Measurements from ENCODE around the gene UFM1. TPM values are rescaled to one million over a fixed set of nuclear protein-coding genes. Genes with fewer than 3 reads are reported as not detected.

Gene UFM1
- total and polyA plus RNA-seq, 9 of the 15 experiments (the other 6 are each of a cell fraction or from before 2014, with no cell fraction given) = 26.3 to 58.5 (median 36.1) TPM

GRCh38 chr13:38349390-38350113 is at the start of gene UFM1 (continued):
- peak; percentile 68 for TF ChIP-seq VEZF1 (CRISPR knock-in tag; IDR thresholded peaks at IDR 0.05)
- no peak for TF ChIP-seq GTF2A2 (tag; IDR thresholded peaks at IDR 0.05)
- TF ChIP-seq BRCA1 (IDR thresholded peaks at IDR 0.05) = no peak
- no peak for TF ChIP-seq BRCA1 (CRISPR knock-in tag; IDR thresholded peaks at IDR 0.05)
- peak; percentile 68 for TF ChIP-seq RBBP5 (IDR thresholded peaks at IDR 0.05; ENCODE audit: borderline replicate concordance, insufficient read depth, low read length, poor library complexity, severe bottlenecking)
- no peak for TF ChIP-seq PCBP2 (IDR thresholded peaks at IDR 0.05; ENCODE audit: low read depth, low read length, poor library complexity, severe bottlenecking)
- TF ChIP-seq, protein P1, sequence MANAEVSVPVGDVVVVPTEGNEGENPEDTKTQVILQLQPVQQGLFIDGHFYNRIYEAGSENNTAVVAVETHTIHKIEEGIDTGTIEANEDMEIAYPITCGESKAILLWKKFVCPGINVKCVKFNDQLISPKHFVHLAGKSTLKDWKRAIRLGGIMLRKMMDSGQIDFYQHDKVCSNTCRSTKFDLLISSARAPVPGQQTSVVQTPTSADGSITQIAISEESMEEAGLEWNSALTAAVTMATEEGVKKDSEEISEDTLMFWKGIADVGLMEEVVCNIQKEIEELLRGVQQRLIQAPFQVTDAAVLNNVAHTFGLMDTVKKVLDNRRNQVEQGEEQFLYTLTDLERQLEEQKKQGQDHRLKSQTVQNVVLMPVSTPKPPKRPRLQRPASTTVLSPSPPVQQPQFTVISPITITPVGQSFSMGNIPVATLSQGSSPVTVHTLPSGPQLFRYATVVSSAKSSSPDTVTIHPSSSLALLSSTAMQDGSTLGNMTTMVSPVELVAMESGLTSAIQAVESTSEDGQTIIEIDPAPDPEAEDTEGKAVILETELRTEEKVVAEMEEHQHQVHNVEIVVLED (CRISPR knock-in tag; IDR thresholded peaks at IDR 0.05) = peak; percentile 42; the same call in 1 of the 2 replicates
- peak; percentile 49 to 68; a peak in 2 of 4 replicates for TF ChIP-seq SIN3A (IDR thresholded peaks at IDR 0.05; ENCODE audit: borderline replicate concordance in 2 of 2, control insufficient read depth in 1 of 2, low read depth in 2 of 2, low read length in 2 of 2)
- no peak for TF ChIP-seq XRCC5 (IDR thresholded peaks at IDR 0.05; ENCODE audit: low read depth, low read length)
- peak; percentile 50 for TF ChIP-seq TAF9B (IDR thresholded peaks at IDR 0.05; ENCODE audit: partially characterized antibody)
- TF ChIP-seq, protein P2, sequence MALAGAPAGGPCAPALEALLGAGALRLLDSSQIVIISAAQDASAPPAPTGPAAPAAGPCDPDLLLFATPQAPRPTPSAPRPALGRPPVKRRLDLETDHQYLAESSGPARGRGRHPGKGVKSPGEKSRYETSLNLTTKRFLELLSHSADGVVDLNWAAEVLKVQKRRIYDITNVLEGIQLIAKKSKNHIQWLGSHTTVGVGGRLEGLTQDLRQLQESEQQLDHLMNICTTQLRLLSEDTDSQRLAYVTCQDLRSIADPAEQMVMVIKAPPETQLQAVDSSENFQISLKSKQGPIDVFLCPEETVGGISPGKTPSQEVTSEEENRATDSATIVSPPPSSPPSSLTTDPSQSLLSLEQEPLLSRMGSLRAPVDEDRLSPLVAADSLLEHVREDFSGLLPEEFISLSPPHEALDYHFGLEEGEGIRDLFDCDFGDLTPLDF (CRISPR knock-in tag; IDR thresholded peaks at IDR 0.05) = no peak
- TF ChIP-seq ZBTB26 (CRISPR knock-in tag; IDR thresholded peaks at IDR 0.05) = no peak
- TF ChIP-seq CREM (IDR thresholded peaks at IDR 0.05; ENCODE audit: low read depth) = no peak
- no peak for TF ChIP-seq TCF7 (IDR thresholded peaks at IDR 0.05; ENCODE audit: borderline replicate concordance)
- TF ChIP-seq ZNF592 (IDR thresholded peaks at IDR 0.05) = no peak
- TF ChIP-seq MED1 (CRISPR knock-in tag; IDR thresholded peaks at IDR 0.05; ENCODE audit: borderline replicate concordance) = no peak
- no peak for TF ChIP-seq ZNF77 (CRISPR knock-in tag; IDR thresholded peaks at IDR 0.05)
